GM20000 (cell line): Measurements from ENCODE around the gene FARP1.

ENCODE experiments used
- DNase-seq: peaks from one replicate; pipeline ENCODE4 v3.0.0; 2012; ENCODE audit warnings: low spot score
- CTCF ChIP-seq: IDR thresholded peaks from 2 replicates; pipeline ENCODE4 v1.5.1; 2012; ENCODE audit warnings: mild to moderate bottlenecking, control low read depth; ENCODE audit errors: extremely low read depth, missing control alignments

Gene FARP1

GRCh38 chr13:98214707-98215106 is 71.8 kb downstream of the FARP1 start:
- no peak for TF ChIP-seq CTCF
- DNase-seq = no peak

- no peak for TF ChIP-seq CTCF
- no peak for DNase-seq
These were observed 72.6 kb downstream of the FARP1 start for GRCh38 chr13:98215508-98215907.

- TF ChIP-seq CTCF = no peak
- no peak for DNase-seq
These were observed 73.3 kb downstream of the FARP1 start for GRCh38 chr13:98216135-98216565.

GRCh38 chr13:98216711-98217285 is 73.9 kb downstream of the FARP1 start:
- TF ChIP-seq CTCF = no peak
- no peak for DNase-seq

GRCh38 chr13:98217597-98217996 is 74.7 kb downstream of the FARP1 start:
- TF ChIP-seq CTCF = no peak
- no peak for DNase-seq

- TF ChIP-seq CTCF = no peak
- DNase-seq = no peak
These were observed 76.8 kb downstream of the FARP1 start for GRCh38 chr13:98219685-98220084.

- TF ChIP-seq CTCF = no peak
- DNase-seq = no peak
These were observed 77.4 kb downstream of the FARP1 start for GRCh38 chr13:98220271-98220791.
